ENCODE measurements around the gene LRP1. TPM values are rescaled to one million over a fixed set of nuclear protein-coding genes. Genes with fewer than 3 reads are reported as not detected.

Gene LRP1
- total and polyA plus RNA-seq, 2 of the 13 experiments (the other 11 are each of a cell fraction or from before 2014, with no cell fraction given) = 14.7 to 30.8 TPM

- TF ChIP-seq SNAPC5 (CRISPR knock-in tag; IDR thresholded peaks at IDR 0.05; ENCODE audit: borderline replicate concordance) = no peak
- TF ChIP-seq, protein P1, sequence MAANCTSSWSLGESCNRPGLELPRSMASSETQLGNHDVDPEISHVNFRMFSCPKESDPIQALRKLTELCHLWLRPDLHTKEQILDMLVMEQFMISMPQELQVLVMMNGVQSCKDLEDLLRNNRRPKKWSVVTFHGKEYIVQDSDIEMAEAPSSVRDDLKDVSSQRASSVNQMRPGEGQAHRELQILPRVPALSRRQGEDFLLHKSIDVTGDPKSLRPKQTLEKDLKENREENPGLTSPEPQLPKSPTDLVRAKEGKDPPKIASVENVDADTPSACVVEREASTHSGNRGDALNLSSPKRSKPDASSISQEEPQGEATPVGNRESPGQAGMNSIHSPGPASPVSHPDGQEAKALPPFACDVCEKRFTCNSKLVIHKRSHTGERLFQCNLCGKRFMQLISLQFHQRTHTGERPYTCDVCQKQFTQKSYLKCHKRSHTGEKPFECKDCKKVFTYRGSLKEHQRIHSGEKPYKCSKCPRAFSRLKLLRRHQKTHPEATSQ (CRISPR knock-in tag; IDR thresholded peaks at IDR 0.05; ENCODE audit: borderline replicate concordance) = no peak
- no peak for TF ChIP-seq ERF (CRISPR knock-in tag; IDR thresholded peaks at IDR 0.05)
- TF ChIP-seq, protein P2, sequence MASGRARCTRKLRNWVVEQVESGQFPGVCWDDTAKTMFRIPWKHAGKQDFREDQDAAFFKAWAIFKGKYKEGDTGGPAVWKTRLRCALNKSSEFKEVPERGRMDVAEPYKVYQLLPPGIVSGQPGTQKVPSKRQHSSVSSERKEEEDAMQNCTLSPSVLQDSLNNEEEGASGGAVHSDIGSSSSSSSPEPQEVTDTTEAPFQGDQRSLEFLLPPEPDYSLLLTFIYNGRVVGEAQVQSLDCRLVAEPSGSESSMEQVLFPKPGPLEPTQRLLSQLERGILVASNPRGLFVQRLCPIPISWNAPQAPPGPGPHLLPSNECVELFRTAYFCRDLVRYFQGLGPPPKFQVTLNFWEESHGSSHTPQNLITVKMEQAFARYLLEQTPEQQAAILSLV (CRISPR knock-in tag; IDR thresholded peaks at IDR 0.05; ENCODE audit: borderline replicate concordance) = no peak
- TF ChIP-seq ZNF720 (CRISPR knock-in tag; IDR thresholded peaks at IDR 0.05) = no peak
- no peak for TF ChIP-seq ZNF839 (CRISPR knock-in tag; IDR thresholded peaks at IDR 0.05; ENCODE audit: borderline replicate concordance)
- no peak for TF ChIP-seq FOXK2 (IDR thresholded peaks at IDR 0.05)
- TF ChIP-seq ZNF318 (CRISPR knock-in tag; IDR thresholded peaks at IDR 0.05) = no peak
- no peak for TF ChIP-seq ZSCAN21 (CRISPR knock-in tag; IDR thresholded peaks at IDR 0.05; ENCODE audit: borderline replicate concordance)
- TF ChIP-seq, protein P3, sequence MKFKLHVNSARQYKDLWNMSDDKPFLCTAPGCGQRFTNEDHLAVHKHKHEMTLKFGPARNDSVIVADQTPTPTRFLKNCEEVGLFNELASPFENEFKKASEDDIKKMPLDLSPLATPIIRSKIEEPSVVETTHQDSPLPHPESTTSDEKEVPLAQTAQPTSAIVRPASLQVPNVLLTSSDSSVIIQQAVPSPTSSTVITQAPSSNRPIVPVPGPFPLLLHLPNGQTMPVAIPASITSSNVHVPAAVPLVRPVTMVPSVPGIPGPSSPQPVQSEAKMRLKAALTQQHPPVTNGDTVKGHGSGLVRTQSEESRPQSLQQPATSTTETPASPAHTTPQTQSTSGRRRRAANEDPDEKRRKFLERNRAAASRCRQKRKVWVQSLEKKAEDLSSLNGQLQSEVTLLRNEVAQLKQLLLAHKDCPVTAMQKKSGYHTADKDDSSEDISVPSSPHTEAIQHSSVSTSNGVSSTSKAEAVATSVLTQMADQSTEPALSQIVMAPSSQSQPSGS (CRISPR knock-in tag; IDR thresholded peaks at IDR 0.05) = no peak
- TF ChIP-seq ZNF556 (CRISPR knock-in tag; IDR thresholded peaks at IDR 0.05; ENCODE audit: borderline replicate concordance) = no peak
- TF ChIP-seq ZNF749 (CRISPR knock-in tag; IDR thresholded peaks at IDR 0.05; ENCODE audit: borderline replicate concordance) = no peak
- TF ChIP-seq ZNF569 (CRISPR knock-in tag; IDR thresholded peaks at IDR 0.05; ENCODE audit: borderline replicate concordance) = no peak
- TF ChIP-seq STAG1 (CRISPR knock-in tag; IDR thresholded peaks at IDR 0.05) = no peak
- TF ChIP-seq ARHGAP35 (CRISPR knock-in tag; IDR thresholded peaks at IDR 0.05; ENCODE audit: borderline replicate concordance) = no peak
- TF ChIP-seq POLR2AphosphoS5 (IDR thresholded peaks at IDR 0.05; ENCODE audit: low read depth, low read length) = no peak
These were observed 38.7 kb upstream of the LRP1 start (continued) for GRCh38 chr12:57089271-57090245.

Data from HepG2 (cell line).